Measurements from ENCODE around the gene TP53I13. TPM values are rescaled to one million over a fixed set of nuclear protein-coding genes. Genes with fewer than 3 reads are reported as not detected.

Gene TP53I13
- total RNA-seq, 1 experiment from 2014 or later: 28.1 TPM

DNA sequence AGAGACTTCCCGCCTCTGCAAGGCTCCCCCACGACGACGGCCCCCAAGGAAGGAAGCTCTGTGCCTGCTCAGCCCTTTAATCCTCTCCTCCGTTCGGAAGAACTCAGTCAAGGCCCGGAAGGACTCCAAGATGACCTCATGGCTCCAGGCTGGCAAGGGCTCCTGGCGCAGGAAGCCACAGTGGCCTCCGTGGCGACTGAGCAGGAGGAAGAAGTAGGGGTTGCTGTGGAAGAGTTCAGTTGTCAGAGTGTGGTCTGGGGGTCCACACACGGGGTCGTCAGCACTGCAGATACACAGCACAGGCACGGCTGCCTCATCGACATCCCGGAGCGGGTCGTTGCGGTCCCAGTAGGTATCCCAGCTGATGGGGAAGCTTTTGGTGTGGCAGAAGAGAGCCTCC, 5.9 kb upstream of the TP53I13 start:
- no peak overlapping the region; a peak in 1 of 7 replicates for H3K27ac Mint-ChIP-seq
- H2BK20ac ChIP-seq (ENCODE audit: low read depth, low read length, poor library complexity, severe bottlenecking): no peak overlapping the region
- peaks cover 8% of the 10 kb centered on the region; the same call in 1 of the 2 replicates for H3K27me3 ChIP-seq (ENCODE audit: insufficient read depth, low read length)

More for the DNA sequence above, 5.9 kb upstream of the TP53I13 start:
- Histone ChIP-seq H3K79me1 (ENCODE audit: insufficient read depth, low read depth, low read length, poor library complexity, severe bottlenecking) (no peaks in the 10 kb centered on the region), H3K4me1 (ENCODE audit: insufficient read depth, low read length) (no peaks in the 10 kb centered on the region), H3K9ac (ENCODE audit: extremely low read depth, insufficient read length, low read length) (no peak overlapping the region), H3K4me2 (ENCODE audit: insufficient read depth, insufficient read length, low read length) (no peak overlapping the region), H3K4ac (ENCODE audit: low read depth, low read length) (no peak overlapping the region), H3K14ac (ENCODE audit: insufficient read depth, low read length) (no peak overlapping the region), H3K27ac (ENCODE audit: insufficient read length, low read depth, low read length) (no peak overlapping the region), H4K8ac (replicated peaks; ENCODE audit: insufficient read length, low read depth, low read length) (no peak overlapping the region), H2BK12ac (ENCODE audit: insufficient read length, low read depth, low read length) (no peak overlapping the region), H4K20me1 (ENCODE audit: control insufficient read depth, insufficient read depth, insufficient read length) (no peaks in the 10 kb centered on the region), H3K9me3 (ENCODE audit: control insufficient read depth, low read depth, low read length) (no peaks in the 10 kb centered on the region), H3K79me2 (ENCODE audit: insufficient read depth, low read length) (no peaks in the 10 kb centered on the region), H3K23ac (ENCODE audit: insufficient read length, low read depth, low read length) (no peak overlapping the region), H2BK15ac (ENCODE audit: low read depth, low read length) (no peak overlapping the region), H3T11ph (ENCODE audit: low read length) (no peak overlapping the region), H2BK120ac (ENCODE audit: low read depth, low read length, poor library complexity, severe bottlenecking) (no peak overlapping the region), H2BK5ac (ENCODE audit: insufficient read length, low read length) (no peak overlapping the region), H4K5ac (ENCODE audit: insufficient read length, low read depth, low read length) (no peak overlapping the region), H4K91ac (ENCODE audit: insufficient read length, low read depth, low read length) (no peak overlapping the region), H2AK5ac (ENCODE audit: insufficient read length, low read length) (no peak overlapping the region), H3K56ac (ENCODE audit: insufficient read length, low read depth, low read length) (no peak overlapping the region), H2AFZ (ENCODE audit: low read length) (no peak overlapping the region), H3K18ac (ENCODE audit: insufficient read length, low read depth, low read length) (no peak overlapping the region), H3K23me2 (ENCODE audit: insufficient read length, low read depth, low read length, poor library complexity, severe bottlenecking) (peaks cover 6% of the 10 kb centered on the region)
- Mint-ChIP-seq H3K9me3 (no peaks in the 10 kb centered on the region), H3K27me3 (ENCODE audit: low read depth) (peaks cover 40% of the 10 kb centered on the region), H3K4me1 (peaks cover 5 to 8% of the 10 kb centered on the region in 2 experiments), H3K36me3 (ENCODE audit: insufficient read depth in 1 of 3, low read depth in 3 of 3) (no peaks in the 10 kb centered on the region; a peak in 1 of 7 replicates), H3K4me3 (no peak overlapping the region; a peak in 1 of 5 replicates)
- no peak for DNase-seq
- TF ChIP-seq, protein P1, sequence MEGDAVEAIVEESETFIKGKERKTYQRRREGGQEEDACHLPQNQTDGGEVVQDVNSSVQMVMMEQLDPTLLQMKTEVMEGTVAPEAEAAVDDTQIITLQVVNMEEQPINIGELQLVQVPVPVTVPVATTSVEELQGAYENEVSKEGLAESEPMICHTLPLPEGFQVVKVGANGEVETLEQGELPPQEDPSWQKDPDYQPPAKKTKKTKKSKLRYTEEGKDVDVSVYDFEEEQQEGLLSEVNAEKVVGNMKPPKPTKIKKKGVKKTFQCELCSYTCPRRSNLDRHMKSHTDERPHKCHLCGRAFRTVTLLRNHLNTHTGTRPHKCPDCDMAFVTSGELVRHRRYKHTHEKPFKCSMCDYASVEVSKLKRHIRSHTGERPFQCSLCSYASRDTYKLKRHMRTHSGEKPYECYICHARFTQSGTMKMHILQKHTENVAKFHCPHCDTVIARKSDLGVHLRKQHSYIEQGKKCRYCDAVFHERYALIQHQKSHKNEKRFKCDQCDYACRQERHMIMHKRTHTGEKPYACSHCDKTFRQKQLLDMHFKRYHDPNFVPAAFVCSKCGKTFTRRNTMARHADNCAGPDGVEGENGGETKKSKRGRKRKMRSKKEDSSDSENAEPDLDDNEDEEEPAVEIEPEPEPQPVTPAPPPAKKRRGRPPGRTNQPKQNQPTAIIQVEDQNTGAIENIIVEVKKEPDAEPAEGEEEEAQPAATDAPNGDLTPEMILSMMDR (conservative IDR thresholded peaks at IDR 0.05): no peak
- WGBS (ENCODE audit: extremely low coverage, insufficient read length, low lambda C conversion rate): no CpG with 5 or more reads among the region's 18 CpGs

Measured in H9 (cell line).